PFSK-1 (cell line): ENCODE measurements around the gene ACTR5.

Experiments used
- FOXP2 ChIP-seq: optimal IDR thresholded peaks from 2 replicates; pipeline ENCODE3; 2011; ENCODE audit warnings: borderline replicate concordance, control low read depth, inconsistent platforms; ENCODE audit not compliant: insufficient read depth; ENCODE audit errors: extremely low read length, extremely low read depth
- POLR2AphosphoS5 ChIP-seq: IDR thresholded peaks from 2 replicates; pipeline ENCODE4 v1.6.1; 2012; ENCODE audit warnings: low read depth, mild to moderate bottlenecking, control low read depth, low read length, moderate library complexity
- SIN3A ChIP-seq: IDR thresholded peaks from 2 replicates; pipeline ENCODE4 v1.6.1; 2012; ENCODE audit warnings: mild to moderate bottlenecking, low read length, moderate library complexity, borderline replicate concordance; ENCODE audit not compliant: insufficient read depth
- TAF1 ChIP-seq: IDR thresholded peaks from 2 replicates; pipeline ENCODE4 v1.6.1; 2012; ENCODE audit warnings: low read length, control low read depth, borderline replicate concordance; ENCODE audit not compliant: insufficient read depth
- TF ChIP-seq, protein P1 (sequence below), 2 experiments: IDR thresholded peaks; 2 replicates each; pipeline versions ENCODE4 v1.6.1 to v1.8.0; 2011 to 2012; ENCODE audit warnings: low read depth in 2 of 2, low read length in 2 of 2, control low read depth in 1 of 2, inconsistent platforms in 1 of 2, mild to moderate bottlenecking in 1 of 2, moderate library complexity in 1 of 2; ENCODE audit not compliant: insufficient read depth in 1 of 2

Gene ACTR5

GRCh38 chr20:38812182-38812581 is 63.9 kb downstream of the ACTR5 start:
- TF ChIP-seq SIN3A (no peak), FOXP2 (no peak), POLR2AphosphoS5 (no peak), TAF1 (no peak)
- TF ChIP-seq, protein P1, sequence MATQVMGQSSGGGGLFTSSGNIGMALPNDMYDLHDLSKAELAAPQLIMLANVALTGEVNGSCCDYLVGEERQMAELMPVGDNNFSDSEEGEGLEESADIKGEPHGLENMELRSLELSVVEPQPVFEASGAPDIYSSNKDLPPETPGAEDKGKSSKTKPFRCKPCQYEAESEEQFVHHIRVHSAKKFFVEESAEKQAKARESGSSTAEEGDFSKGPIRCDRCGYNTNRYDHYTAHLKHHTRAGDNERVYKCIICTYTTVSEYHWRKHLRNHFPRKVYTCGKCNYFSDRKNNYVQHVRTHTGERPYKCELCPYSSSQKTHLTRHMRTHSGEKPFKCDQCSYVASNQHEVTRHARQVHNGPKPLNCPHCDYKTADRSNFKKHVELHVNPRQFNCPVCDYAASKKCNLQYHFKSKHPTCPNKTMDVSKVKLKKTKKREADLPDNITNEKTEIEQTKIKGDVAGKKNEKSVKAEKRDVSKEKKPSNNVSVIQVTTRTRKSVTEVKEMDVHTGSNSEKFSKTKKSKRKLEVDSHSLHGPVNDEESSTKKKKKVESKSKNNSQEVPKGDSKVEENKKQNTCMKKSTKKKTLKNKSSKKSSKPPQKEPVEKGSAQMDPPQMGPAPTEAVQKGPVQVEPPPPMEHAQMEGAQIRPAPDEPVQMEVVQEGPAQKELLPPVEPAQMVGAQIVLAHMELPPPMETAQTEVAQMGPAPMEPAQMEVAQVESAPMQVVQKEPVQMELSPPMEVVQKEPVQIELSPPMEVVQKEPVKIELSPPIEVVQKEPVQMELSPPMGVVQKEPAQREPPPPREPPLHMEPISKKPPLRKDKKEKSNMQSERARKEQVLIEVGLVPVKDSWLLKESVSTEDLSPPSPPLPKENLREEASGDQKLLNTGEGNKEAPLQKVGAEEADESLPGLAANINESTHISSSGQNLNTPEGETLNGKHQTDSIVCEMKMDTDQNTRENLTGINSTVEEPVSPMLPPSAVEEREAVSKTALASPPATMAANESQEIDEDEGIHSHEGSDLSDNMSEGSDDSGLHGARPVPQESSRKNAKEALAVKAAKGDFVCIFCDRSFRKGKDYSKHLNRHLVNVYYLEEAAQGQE (IDR thresholded peaks at IDR 0.05; ENCODE audit: insufficient read depth in 1 of 2, low read depth in 2 of 2, low read length in 2 of 2): no peak

GRCh38 chr20:38812709-38813573 is 64.7 kb downstream of the ACTR5 start:
- TF ChIP-seq TAF1 (no peak), POLR2AphosphoS5 (no peak), SIN3A (no peak), FOXP2 (no peak)
- TF ChIP-seq, protein P1 (IDR thresholded peaks at IDR 0.05; ENCODE audit: insufficient read depth in 1 of 2, low read depth in 2 of 2, low read length in 2 of 2): no peak

DNA sequence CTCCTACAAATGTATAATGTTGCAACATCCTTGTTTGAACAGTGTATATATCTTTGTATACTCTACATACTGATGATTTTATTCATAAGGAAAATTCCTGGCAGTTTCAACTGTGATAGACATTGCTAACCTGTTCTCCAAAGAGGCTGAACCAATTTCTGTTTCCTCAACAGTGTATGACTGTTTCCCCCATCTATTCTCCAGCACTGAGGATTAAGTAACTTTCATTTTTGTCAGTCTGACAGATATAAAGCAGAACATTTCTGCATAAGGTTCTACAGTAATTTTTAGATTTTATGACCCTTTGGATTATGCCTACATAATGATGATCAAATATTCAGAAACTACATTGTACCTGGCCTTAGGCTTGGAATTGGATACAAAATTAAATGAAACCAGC is 67.2 kb downstream of the ACTR5 start:
- no peak for TF ChIP-seq SIN3A
- no peak for TF ChIP-seq POLR2AphosphoS5
- TF ChIP-seq, protein P1 (IDR thresholded peaks at IDR 0.05; ENCODE audit: insufficient read depth in 1 of 2, low read depth in 2 of 2, low read length in 2 of 2): no peak
- TF ChIP-seq TAF1: no peak
- TF ChIP-seq FOXP2: no peak

- TF ChIP-seq POLR2AphosphoS5 (no peak), TAF1 (no peak), FOXP2 (no peak)
- TF ChIP-seq, protein P1 (IDR thresholded peaks at IDR 0.05; ENCODE audit: insufficient read depth in 1 of 2, low read depth in 2 of 2, low read length in 2 of 2): no peak
Measured at GRCh38 chr20:38818113-38819065, 70.1 kb downstream of the ACTR5 start.
